Stimulated activated CD4-positive, alpha-beta T cell treated with anti-CD3 and anti-CD28 coated beads, Interleukin-2, amount 100 ng/mL, for 4 hours (primary cell): ENCODE results near the gene HMGB2.

Experiments
- DNase-seq: peaks from one replicate; pipeline ENCODE4 v3.0.0-alpha.2; 2020; ENCODE audit warnings: low read depth

Gene HMGB2

GRCh38 chr4:173334891-173335752, 964 bp upstream of the HMGB2 start:
- DNase-seq, result no peak

DNA sequence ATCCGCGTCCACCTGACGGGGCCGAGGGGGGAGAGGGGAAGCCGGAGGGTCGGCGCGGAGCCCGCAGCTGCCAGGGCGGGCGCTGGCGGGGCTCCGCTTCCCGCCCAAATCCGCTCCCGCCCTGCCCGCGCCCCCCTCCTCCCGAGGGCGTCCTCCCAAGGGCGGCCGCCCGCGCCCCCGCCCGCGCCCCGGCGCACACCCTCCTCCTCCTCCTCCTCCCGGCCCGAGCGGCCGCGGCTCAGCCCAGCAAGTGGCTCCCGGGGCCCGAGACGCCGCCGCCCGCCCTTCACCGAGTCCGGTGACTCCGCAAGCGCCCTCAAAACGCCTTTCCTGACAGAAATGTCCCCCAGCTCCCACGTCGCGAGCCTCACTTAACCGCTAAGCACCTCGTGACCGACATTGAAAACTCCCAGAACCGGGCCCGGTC, 487 bp downstream of the HMGB2 start:
- DNase-seq, result peak; percentile 14

- peak; percentile 3 for DNase-seq
Observed at GRCh38 chr4:173332963-173333657, 1.0 kb downstream of the HMGB2 start.

DNA sequence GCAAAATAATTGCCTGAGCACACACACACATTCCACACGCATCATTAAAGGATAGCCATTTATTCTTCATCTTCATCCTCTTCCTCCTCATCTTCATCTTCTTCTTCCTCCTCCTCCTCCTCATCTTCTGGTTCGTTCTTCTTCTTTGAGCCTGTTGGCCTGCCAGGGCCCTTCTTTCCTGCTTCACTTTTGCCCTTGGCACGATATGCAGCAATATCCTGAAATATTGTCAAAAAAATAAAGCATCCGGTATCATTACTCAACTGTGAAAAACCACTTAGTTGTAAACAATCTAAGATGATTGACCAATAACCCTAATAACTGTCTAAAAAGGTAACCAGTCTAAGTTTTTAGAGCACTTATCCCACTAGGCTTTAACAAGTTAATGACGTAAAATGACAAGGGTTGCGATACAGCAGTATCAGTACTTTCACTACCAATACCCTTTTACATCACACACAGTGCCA, 2.1 kb downstream of the HMGB2 start:
- no peak for DNase-seq

DNA sequence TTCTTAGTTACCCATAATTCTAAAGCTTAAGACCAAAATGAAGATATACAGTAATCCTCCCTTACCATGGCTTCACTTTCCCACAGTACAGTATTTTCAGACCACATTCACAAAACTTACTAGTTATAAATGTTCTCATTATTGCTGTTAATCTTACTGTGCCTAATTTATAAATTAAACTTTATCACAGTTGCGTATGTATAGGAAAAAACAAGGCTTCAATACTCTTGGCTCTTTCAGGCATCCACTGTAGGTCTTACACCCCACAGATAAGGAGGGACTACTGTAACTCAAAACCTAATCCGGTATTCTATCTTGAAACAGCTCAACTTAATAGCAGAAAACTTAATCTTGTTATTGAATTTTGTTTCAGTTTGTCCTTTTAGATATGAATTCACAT, 3.6 kb downstream of the HMGB2 start:
- DNase-seq, result no peak

DNA sequence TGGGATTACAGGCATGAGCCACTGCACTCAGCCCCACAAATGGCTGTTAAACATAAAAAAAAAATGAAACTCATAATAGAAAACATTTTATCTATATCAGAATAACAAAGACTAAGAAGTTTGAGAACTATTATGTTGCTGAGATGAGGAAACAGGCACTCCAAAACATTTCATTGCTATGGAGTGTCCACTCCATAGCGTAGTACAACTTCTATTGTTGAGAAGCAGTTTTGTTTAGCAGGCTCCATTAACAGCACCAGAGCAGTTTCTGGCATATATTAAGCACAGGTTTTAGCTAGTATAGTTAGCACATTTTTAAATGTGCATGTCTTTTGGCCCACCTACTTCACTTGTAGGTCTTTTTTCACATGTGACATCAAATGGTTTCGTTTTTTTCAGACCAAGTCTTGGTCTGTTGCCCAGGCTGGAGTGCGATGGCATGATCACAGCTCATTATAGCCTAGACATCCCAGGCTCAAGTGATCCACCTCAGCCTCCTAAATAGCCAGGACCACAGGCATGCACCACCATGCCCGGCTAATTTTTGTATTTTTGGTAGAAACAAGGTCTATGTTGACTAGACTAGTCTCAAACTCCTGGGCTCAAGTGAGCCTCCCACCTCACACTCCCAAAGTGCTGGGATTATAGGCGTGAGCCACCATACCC, 5.8 kb downstream of the HMGB2 start:
- no peak for DNase-seq

DNA sequence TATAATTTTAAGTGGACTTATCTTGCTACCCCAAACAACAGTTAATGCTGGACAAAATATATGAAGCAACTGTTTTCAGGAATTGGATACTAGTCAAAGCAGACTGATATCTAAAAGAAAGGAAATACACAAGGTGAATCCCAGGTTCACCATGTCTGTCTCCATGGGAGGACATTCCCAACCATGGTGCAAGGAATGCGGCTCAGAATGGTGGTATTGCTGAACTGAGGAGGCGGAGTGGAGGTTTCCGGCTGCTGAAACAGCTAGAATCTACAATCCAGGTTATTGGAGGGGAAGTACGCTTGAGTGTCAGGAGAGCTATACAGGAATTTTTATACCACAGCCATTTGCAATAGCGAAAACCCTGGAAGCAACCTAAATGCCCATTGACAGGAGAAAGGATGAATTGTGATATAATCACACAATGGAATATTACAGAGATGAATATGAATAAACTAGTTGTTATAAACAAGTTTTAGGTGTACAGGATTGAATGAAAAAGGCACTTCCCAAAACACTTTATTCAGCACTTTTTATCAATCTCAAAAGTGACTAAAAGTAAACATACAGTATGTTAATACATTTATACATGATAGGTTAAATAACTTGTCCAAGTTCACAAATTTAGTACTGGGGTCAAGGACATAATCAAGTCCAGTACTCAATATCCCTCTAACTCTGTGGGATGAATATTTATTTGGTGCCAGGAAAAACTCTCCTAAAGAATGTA, 9.0 kb downstream of the HMGB2 start:
- DNase-seq, result no peak

DNA sequence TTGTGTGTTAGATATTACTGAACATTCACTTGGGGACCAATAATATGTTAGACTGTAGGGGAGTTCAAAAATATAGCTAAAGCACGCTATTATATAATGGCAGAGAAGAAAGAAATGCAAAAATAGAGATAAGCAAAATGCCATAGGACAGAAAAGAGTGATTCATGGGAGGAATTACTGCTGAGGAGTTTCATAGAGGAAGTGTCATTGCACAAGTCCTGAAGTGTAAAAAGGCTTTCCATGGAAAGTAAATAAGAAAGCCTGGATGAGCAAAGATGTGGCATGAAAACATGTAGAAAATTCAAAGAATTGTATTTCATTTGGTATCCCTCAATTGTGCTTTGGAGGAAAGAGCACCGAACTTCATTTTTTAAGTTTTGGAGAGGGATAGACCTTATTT, 14.5 kb downstream of the HMGB2 start:
- DNase-seq, result no peak

GRCh38 chr4:173318648-173319211, 15.4 kb downstream of the HMGB2 start:
- no peak for DNase-seq

DNA sequence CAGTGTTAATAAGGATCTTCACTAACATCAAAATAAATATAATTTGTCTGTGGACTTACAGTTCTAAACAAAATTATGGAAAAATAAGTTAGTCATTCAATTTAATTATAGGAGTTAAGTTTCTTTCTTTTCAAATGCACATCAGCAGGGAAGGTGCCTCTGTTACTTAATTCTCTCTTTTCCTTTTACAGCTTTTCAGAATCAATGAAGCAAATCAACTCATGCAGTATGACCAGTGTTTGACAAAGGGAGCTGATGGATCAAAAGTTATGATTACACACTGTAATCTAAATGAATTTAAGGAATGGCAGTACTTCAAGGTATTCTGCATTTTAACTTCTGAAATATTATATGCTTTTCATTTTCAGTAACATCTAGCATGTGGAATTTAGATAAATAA, 15.9 kb downstream of the HMGB2 start:
- no peak for DNase-seq

GRCh38 chr4:173317004-173317403, 17.2 kb downstream of the HMGB2 start:
- DNase-seq, result no peak

DNA sequence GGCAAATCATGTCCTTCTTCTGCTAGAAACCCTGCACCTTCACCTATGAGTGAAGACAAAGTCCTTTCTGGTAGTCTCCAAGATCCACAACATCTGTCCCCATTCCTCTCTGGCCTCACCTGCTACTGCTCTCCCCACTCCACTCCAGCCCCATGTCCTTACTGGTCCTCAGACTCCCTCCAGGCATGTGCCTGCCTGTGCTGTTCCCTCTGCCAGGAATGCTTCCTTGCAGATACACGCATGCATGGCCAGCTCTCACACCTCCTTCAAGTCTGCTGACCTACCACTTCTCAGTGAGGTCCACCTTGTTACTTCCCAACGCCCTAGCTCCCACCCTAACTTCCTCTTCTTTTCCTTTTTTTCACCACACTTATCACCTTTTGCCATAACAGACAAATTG, 18.1 kb downstream of the HMGB2 start:
- DNase-seq, result no peak

DNA sequence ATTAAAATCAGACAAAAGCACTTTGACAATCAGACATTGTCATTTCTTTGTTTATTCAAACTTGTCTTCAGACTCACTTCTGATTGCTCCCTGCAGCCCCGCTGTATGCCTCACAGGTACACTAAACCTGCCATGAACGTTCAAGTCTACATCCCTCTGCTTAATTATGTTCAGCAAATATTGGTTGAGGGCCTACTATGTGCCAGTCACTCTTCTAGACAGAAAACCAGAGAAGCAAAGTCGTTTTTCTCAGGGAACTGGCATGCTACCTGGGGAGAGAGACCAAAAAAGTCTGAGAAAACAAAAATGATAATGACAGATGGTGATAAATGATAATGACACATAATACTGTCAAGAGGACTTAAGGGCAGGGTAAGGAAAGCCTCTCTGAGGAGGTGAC, 19.4 kb downstream of the HMGB2 start:
- no peak for DNase-seq

DNA sequence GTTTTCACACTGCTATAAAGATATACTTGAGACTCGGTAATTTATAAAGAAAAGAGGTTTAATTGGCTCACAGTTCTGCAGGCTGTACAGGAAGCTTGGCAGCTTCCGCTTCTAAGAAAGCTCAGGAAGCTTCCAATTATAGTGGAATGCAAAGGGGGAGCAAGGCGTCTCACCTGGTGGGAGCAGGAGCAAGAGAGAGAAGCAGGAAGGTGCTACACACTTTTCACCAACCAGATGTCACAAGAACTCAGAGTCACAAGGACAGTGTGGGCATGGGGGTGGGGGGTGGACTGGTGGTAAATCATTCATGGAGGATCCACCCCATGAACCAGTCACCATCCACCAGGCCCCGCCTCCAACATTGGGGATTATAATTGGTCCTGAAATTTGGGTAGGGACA, 22.8 kb downstream of the HMGB2 start:
- no peak for DNase-seq

DNA sequence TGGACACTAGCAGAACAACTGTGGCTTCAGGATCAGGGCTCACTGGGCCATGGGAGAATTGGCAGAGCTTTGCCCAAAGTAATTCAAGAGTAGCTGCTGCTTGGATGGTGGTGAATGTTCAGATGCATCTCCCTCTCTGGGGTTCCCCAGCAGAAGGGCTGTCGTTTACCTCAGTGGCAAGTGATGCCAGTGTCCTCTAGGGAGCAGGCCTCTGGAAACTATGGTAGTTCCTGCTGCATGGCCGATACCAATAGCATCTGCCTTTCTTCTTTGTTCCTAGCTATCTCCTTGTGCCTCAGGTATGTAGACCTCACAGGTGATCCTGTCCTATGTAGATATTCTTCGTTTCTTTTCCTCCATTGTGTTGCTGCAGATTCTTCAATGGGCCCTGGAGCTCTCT, 26.4 kb downstream of the HMGB2 start:
- no peak for DNase-seq

DNA sequence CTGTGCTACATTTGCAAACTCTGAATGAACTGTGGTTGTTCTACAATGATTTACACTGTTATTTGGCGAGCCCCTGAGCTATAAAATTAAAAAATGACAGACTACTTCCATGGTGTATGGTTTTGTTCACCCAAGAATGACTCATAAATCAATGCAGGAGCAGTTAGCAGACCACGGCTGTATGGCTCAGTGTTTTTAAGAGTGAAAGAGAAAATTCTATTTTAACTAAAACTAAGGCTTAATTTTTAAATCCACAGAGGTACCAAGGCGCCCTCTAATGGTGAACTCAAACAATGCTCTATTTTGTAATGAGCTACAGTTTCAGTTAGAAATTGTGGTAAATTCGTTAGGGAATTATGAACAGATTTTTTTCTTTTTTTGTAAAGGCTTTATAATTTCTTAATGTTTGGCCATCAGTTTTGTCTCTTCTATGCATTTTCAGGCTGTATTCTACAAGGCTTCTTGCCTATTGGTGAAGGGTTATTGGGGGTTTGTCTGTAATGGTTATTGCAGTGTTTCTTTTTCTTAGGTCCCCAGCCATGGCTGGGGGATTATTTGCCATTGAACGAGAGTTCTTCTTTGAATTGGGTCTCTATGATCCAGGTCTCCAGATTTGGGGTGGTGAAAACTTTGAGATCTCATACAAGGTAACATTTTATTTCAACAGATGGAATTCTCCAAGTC, 32.5 kb downstream of the HMGB2 start:
- DNase-seq, result no peak

- no peak for DNase-seq
Observed at GRCh38 chr4:173294444-173294843, 39.7 kb downstream of the HMGB2 start.

- no peak for DNase-seq
Observed at GRCh38 chr4:173293663-173294062, 40.5 kb downstream of the HMGB2 start.

- DNase-seq, result no peak
Observed at GRCh38 chr4:173291899-173292298, 42.3 kb downstream of the HMGB2 start.

- no peak for DNase-seq
Observed at GRCh38 chr4:173289353-173289727, 44.8 kb downstream of the HMGB2 start.

GRCh38 chr4:173288698-173289352, 45.3 kb downstream of the HMGB2 start:
- no peak for DNase-seq
